Duodenal mucosa (tissue), 2 donors: ENCODE measurements around the gene ZNF804A.

Experiments used
- H3K27ac ChIP-seq: one replicate; pipeline ENCODE4 v1.7.0; 2013; ENCODE audit warnings: low read depth, low read length
- H3K27me3 ChIP-seq, 2 donors: one replicate each; pipeline ENCODE4 v1.7.0; 2013; ENCODE audit warnings: low read length in 2 of 2, control low read depth in 1 of 2; ENCODE audit not compliant: insufficient read depth in 2 of 2, control insufficient read depth in 1 of 2
- H3K36me3 ChIP-seq, 2 donors: one replicate each; pipeline ENCODE4 v1.7.0; 2013; ENCODE audit warnings: low read length in 2 of 2, control low read depth in 1 of 2; ENCODE audit not compliant: insufficient read depth in 2 of 2, control insufficient read depth in 1 of 2
- H3K4me1 ChIP-seq, 2 donors: one replicate each; pipeline ENCODE4 v1.7.0; 2013; ENCODE audit warnings: low read length in 2 of 2, control low read depth in 1 of 2; ENCODE audit not compliant: insufficient read depth in 2 of 2, control insufficient read depth in 1 of 2
- H3K4me3 ChIP-seq, 2 donors: one replicate each; pipeline ENCODE4 v1.7.0; 2013; ENCODE audit warnings: low read length in 2 of 2, low read depth in 1 of 2
- H3K9ac ChIP-seq, 2 donors: one replicate each; pipeline ENCODE4 v1.7.0; 2013; ENCODE audit warnings: low read length in 2 of 2, low read depth in 1 of 2
- H3K9me3 ChIP-seq, 2 donors: one replicate each; pipeline ENCODE4 v1.7.0; 2013; ENCODE audit warnings: low read length in 2 of 2, control low read depth in 1 of 2; ENCODE audit not compliant: control insufficient read depth in 1 of 2

Gene ZNF804A

DNA sequence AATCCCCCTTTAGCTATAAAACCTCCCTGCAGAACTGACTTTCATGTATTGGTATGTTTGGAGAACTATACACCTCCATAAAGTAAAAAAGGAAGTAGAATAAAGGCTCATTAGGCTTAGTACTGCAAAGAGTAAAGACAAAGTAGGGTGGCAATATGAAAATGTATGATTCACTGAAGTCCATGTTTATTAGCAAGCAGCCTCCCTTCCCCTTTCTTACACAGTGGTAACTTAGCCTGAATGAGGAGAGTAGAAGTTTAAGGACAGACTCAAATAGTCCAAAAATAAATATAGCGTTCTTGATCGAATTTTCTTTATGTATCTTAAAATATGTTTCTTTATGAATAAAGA lies 1.5 kb downstream of the ZNF804A start:
- Histone ChIP-seq H3K4me3 (peak overlapping the region; percentile 66 to 72), H3K9ac (no peak overlapping the region), H3K9me3 (no peaks in the 10 kb centered on the region), H3K4me1 (no peaks in the 10 kb centered on the region), H3K27me3 (peaks cover 10 to 35% of the 10 kb centered on the region in 2 donors), H3K27ac (no peak overlapping the region), H3K36me3 (no peaks in the 10 kb centered on the region)

DNA sequence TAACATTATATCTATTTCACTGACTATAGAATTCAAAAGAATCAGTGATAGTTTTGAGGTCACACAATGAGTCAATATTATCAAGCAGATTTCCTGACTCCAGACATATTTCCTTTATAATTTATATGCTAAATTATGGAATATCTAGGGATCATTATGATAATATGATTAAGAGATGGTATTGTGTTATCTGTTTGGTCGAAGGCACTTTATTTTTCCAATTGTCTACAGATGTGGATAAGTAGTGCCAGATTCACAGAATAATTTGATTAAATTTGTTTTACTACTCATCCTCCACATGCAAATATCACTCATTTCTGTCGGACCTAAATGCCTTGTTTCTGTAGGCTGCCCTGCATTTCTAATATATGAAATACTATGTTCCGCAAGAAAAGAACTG lies 4.4 kb downstream of the ZNF804A start:
- H3K27ac ChIP-seq: no peak overlapping the region
- no peaks in the 10 kb centered on the region for H3K9me3 ChIP-seq
- peaks cover 10 to 24% of the 10 kb centered on the region in 2 donors for H3K27me3 ChIP-seq
- H3K4me3 ChIP-seq: no peak overlapping the region
- no peaks in the 10 kb centered on the region for H3K36me3 ChIP-seq
- no peak overlapping the region for H3K9ac ChIP-seq
- no peaks in the 10 kb centered on the region for H3K4me1 ChIP-seq

DNA sequence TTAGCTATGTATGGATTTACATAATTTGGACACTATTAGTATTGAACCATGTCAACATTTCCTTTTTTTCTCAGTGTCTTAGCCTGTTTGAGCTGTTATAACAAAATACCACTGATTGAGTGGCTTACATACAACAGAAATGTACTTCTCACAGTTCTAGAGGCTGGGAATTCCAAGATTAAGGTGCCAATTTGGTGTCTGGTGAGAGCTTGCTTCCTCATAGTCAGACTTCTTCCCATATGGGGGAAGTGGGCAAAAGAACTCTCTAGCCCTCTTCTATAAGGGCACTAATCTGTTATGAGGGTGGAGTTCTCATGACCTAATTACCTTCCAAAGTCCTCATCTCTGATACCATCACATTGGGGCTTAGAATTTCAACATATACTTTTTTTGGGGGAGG lies 12.6 kb downstream of the ZNF804A start:
- Histone ChIP-seq H3K4me3 (no peak overlapping the region), H3K9me3 (no peaks in the 10 kb centered on the region), H3K27ac (no peak overlapping the region), H3K36me3 (no peaks in the 10 kb centered on the region), H3K27me3 (no peaks in the 10 kb centered on the region), H3K4me1 (peaks cover 0 to 3% of the 10 kb centered on the region in 2 donors), H3K9ac (no peak overlapping the region)

DNA sequence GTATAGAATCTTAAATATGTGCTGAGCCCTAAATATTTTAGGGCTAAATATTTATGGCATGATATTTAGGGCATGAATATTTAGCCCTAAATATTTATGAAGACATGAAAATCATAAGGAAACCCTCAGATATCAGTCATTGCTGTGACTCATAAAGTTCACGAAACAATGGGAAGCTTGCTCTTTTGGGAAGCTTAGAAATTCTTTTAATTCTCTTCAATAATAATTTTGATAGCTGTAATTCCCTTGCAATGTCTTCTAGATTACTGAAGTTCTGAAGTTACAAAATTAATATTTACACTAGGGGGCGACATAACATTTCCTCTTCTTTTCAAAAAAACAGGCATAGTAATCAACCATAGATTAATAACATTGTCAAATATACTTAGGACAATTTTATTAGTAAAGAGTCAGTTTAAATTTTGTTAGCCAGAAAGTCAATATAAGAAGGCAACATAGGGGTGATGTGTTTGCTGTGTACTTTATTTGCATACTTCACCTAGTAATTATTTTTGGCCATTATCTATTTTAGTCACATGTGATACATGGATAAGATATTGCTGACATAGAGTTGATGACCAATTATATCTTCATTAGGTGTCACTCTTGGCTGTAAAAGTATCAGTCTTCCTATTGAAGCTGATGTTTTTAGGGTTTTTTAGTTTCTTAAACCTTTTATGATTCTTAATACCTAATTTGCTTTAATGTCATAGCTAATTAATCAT lies 13.2 kb downstream of the ZNF804A start:
- Histone ChIP-seq H3K27me3 (no peaks in the 10 kb centered on the region), H3K9ac (no peak overlapping the region), H3K36me3 (no peaks in the 10 kb centered on the region), H3K4me1 (peaks cover 0 to 3% of the 10 kb centered on the region in 2 donors), H3K9me3 (no peaks in the 10 kb centered on the region), H3K4me3 (no peak overlapping the region), H3K27ac (no peak overlapping the region)

DNA sequence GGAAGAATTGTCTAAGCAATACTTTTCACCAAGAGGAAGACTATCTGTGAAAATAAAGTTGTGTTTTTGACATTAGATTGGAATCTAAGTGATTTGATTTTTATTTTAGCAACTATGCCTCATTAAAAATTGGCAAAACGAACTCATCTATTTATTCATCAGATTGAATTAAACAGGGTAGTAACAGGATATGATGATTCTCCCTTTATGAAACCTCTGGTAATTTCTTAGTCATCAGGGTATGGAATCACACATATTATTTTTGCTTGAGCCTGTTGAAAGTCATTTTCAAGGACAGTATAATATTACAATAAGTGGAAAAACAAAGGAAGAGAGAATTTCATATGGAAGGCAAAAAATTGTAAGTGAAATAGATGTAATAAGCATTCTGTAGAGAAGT lies 22.0 kb downstream of the ZNF804A start:
- Histone ChIP-seq H3K9ac (no peak overlapping the region), H3K27me3 (no peaks in the 10 kb centered on the region), H3K9me3 (no peaks in the 10 kb centered on the region), H3K4me3 (no peak overlapping the region), H3K27ac (no peak overlapping the region), H3K36me3 (no peaks in the 10 kb centered on the region), H3K4me1 (no peaks in the 10 kb centered on the region)

DNA sequence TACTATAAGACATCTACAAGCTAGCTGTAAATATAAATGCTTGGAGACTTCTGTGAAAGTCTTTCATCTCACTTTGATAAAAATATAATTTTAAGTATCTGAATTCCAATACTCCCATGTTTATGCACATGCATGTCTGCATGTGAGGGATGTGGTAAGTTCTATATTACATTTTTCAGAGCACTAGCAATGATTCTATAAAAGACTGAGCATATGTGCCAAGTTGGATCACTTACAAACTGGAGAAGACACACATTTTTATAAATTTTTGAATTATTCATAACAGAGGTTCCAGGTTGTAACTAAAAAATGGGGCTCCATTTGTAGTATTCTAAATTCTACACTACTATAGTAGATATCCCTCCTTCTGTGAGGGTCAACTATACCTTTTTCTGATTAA lies 26.0 kb downstream of the ZNF804A start:
- Histone ChIP-seq H3K27ac (no peak overlapping the region), H3K36me3 (no peaks in the 10 kb centered on the region), H3K9me3 (no peaks in the 10 kb centered on the region), H3K27me3 (no peaks in the 10 kb centered on the region), H3K4me1 (no peaks in the 10 kb centered on the region), H3K4me3 (no peak overlapping the region), H3K9ac (no peak overlapping the region)

DNA sequence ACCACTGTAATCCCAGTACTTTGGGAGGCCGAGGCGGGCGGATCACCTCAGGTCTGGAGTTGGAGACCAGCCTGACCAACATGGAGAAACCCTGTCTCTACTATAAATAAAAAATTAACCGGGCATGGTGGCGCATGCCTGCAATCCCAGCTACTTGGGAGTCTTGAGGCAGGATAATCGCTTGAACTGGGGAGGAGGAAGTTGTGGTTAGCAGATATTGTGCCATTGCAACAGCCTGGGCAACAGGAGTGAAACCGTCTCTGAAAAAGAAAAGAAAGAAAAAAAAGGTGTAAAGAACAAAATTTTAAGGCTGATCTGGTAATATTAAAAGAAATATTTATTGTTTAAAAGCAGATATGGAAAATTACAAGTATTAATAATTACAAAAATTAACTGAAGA lies 29.7 kb downstream of the ZNF804A start:
- H3K9ac ChIP-seq: no peak overlapping the region
- no peaks in the 10 kb centered on the region for H3K9me3 ChIP-seq
- H3K4me1 ChIP-seq: no peaks in the 10 kb centered on the region
- H3K27me3 ChIP-seq: no peaks in the 10 kb centered on the region
- H3K27ac ChIP-seq: no peak overlapping the region
- no peaks in the 10 kb centered on the region for H3K36me3 ChIP-seq
- H3K4me3 ChIP-seq: no peak overlapping the region

DNA sequence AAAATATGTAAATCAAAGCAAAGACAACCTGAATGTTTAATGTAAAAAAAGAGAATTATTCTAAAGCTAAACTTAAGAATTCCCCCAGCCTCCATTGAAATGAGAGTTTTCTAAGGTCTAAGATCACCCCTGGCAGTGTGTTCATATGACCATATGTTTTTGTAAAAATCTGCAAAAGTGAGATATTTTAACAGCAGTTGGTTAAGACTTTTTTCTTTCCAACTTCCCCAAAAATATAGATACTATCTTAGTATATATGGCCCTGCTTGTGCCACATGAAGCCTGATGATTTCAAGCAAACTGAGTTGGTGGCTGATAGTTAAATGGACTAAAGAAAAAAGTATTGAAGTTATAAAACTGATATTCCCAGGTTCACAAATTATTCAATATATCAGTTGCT lies 35.4 kb downstream of the ZNF804A start:
- no peak overlapping the region for H3K9ac ChIP-seq
- no peak overlapping the region for H3K27ac ChIP-seq
- no peak overlapping the region for H3K4me3 ChIP-seq
- H3K36me3 ChIP-seq: no peaks in the 10 kb centered on the region
- no peaks in the 10 kb centered on the region for H3K4me1 ChIP-seq
- no peaks in the 10 kb centered on the region for H3K27me3 ChIP-seq
- H3K9me3 ChIP-seq: no peaks in the 10 kb centered on the region

DNA sequence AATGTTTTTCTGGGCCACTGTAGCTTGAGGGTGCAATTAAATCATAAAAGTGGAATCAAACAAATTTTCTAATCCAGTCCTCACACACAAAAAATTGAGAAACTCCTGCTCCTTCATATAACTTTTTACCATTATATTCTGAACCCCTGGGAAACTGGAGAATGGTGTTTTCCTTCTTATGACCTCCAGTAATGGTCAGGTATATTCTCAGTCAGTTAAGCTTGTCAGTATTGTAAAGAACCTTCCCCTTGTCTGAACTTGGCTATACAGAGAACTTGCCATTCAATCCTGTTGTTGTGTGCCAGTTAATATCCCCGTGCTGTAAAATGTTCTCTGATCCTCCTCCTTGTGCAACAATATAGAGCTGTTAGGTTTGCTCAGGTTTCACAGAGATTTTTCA lies 39.5 kb downstream of the ZNF804A start:
- no peaks in the 10 kb centered on the region for H3K36me3 ChIP-seq
- H3K4me3 ChIP-seq: no peak overlapping the region
- H3K27ac ChIP-seq: no peak overlapping the region
- H3K9ac ChIP-seq: no peak overlapping the region
- H3K9me3 ChIP-seq: no peaks in the 10 kb centered on the region
- no peaks in the 10 kb centered on the region for H3K4me1 ChIP-seq
- H3K27me3 ChIP-seq: no peaks in the 10 kb centered on the region

DNA sequence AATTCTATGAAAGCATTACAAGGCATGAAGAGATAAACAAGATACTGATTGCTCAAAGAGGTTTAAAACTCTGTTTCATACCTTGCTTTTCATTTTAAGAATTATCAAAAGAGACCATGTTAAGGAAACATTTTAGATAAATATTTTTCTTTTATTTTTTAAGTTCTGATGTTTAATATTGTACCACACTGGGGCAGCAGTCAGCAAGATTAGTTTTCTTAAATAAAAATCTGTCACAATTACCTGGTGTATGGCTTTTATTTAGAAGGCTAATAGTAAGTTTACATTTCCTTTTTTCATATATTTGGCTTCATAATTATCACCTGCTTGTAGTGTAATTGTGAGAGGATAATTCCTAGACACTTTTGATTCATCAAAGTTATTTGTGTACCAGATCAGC lies 46.4 kb downstream of the ZNF804A start:
- H3K36me3 ChIP-seq: no peaks in the 10 kb centered on the region

DNA sequence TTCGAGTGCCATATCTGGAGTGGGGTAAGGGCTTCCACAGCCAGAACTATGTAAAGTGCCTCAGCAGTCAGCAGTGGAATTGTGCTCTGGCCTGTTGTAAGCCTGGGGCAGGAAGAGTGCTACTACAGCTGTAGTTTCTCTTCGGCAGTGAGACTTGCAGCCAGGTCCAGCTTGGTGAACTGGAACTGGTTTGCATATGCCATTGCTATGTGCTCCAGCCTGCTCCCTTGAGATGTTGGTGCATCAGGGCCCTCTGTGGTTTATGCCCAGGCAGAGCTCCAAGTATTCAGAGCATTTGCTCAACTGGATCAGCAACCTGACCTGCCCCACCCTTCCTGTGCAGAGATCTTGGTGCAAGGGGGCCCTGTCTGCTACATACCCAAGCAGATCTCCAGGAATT lies 47.8 kb downstream of the ZNF804A start:
- Histone ChIP-seq H3K4me3 (no peak overlapping the region), H3K9ac (no peak overlapping the region), H3K27me3 (no peaks in the 10 kb centered on the region), H3K9me3 (no peaks in the 10 kb centered on the region), H3K36me3 (no peaks in the 10 kb centered on the region), H3K4me1 (no peaks in the 10 kb centered on the region), H3K27ac (no peak overlapping the region)

More for the DNA sequence above, 46.4 kb downstream of the ZNF804A start:
- H3K9ac ChIP-seq: no peak overlapping the region
- no peaks in the 10 kb centered on the region for H3K4me1 ChIP-seq
- no peak overlapping the region for H3K27ac ChIP-seq
- H3K9me3 ChIP-seq: no peaks in the 10 kb centered on the region
- H3K27me3 ChIP-seq: no peaks in the 10 kb centered on the region
- no peak overlapping the region for H3K4me3 ChIP-seq
